GM21825 (cell line): ENCODE results near the gene CALML6.
A peak's percentile ranks its signal among the peaks of the same experiment; 100 is the strongest.

Experiments used
- ATAC-seq: cut with Tn5 transposase; IDR thresholded peaks from one replicate; pipeline ENCODE4 v1.9.1; 2021; ENCODE audit warnings: mild to moderate bottlenecking, moderate library complexity; ENCODE audit not compliant: unreplicated experiment

Gene CALML6

DNA sequence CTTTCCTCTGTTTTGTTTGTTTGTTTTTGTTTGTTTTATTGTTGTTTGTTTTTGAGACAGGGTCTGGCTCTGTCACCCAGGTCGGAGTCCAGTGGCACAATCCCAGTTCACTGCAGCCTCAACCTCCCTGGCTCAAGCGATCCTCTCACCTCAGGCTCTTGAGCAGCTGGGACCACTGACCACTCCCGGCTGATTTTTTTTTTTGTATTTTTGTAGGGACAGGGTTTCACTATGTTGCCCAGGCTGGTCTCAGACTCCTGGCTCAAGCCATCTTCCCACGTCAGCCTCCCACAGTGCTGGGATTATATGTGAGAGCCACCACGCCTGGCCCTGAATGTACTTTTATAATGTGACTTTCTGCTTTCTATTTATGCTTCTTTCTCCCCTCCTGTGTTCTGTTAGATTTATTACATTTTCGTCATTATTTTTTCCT lies 5.0 kb upstream of the CALML6 start:
- no peak for ATAC-seq

DNA sequence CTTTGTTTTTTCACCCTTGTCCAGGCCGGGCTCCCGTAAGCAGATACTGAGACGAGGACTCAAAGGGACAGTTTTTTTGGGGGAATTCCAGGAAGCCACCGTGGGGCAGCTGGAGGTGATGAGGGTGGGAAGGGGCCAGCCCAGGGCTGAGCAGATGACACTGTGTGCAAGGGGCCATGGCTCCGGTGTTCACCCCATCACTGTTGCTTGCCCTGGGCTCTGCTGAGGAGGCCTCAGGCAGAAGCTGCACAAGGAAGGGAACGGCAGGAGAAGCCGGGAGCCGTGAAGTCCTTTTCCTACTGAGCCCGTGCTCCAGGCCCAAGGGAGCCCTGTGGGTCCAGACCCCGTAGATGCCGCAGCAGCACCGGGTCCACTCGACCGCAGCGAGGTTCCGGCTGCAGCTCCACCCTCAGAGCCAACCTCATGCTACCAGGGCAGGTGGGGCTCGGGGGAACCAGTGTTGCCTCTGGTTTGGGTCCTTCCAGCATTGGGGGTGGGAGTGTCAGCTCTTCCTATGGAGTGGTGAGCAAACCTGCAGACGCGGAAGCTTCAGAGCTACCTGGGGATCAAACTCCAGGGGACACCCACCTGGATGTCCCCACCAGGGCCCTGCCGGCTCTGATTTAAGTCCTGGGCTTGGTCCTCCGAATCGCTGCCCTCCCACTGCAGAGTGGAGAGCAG lies 4.3 kb upstream of the CALML6 start:
- no peak for ATAC-seq

DNA sequence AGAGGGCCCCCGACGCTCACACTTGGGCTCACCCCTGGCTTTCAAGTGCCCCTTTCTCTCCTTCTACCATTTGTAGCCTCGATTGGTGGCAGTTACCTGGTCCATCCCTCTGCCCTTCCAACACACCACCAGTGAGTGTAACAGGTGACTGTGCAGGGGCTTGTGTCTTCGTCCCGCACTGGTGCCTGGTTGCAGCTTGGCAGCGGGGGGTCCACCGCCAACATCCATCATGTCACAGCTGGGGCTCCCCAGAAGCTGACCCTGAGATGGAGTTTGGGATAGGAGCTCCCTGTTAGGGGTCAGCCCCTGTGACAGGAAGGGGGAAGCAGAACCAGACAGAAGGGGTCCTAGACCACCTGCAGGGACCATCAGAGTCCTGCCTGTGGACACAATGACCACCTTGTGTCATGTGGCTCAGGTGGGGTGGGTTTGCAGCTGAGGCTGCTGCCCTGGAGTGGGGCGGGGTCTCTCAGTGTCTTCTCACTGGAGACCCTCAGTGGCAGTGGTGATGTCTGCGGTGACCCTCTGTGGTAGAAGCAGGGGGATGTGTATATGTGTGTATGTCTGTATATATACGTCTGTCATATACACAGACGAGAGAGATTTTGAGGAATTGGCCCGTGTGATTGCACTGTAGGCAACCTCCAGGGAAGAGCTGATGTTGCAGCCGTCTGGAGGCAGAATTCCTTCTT lies 3.6 kb upstream of the CALML6 start:
- ATAC-seq: no peak

DNA sequence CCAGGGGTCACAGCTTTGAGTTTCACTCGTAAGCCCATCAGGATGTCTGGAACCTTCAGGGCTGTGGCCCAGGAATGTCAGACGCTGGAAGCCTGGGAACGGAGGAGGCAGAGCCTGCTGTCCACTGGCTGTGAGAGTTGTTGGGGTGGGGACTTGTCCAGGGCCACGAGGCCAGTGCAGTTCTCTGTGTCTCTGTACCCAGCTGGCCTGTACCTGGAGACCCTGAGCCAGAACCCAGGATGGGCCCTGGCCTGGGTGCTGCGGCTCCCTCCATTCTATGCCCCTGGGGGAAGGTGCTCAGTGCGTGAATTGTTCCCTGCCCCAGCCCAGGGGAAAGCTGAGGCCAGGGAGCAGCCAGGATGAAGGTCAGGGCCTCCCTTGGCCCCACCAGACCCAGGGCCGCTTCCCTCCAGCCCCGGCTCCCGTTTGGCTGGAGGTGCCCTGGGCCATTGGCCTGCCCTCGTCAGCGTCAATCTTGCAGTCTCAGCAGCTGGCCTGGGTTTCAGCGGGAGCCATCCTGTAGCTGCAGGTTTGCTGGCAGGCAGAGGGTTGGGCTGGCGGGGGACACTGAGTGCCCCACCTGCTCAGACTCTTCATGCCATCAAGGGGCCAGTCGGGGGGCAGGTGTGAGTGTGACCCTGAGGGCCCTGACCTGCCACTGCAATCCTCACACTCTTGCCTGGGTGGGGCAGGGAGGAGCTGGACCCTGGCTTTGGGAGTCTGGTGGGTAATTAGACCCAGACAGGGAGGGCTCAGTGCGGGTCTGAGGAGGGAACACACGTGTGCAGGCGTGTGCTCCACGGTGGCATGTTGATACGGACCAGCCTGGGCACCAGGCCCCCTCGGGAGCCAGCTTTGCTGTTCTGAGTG lies 724 bp upstream of the CALML6 start:
- ATAC-seq: no peak

DNA sequence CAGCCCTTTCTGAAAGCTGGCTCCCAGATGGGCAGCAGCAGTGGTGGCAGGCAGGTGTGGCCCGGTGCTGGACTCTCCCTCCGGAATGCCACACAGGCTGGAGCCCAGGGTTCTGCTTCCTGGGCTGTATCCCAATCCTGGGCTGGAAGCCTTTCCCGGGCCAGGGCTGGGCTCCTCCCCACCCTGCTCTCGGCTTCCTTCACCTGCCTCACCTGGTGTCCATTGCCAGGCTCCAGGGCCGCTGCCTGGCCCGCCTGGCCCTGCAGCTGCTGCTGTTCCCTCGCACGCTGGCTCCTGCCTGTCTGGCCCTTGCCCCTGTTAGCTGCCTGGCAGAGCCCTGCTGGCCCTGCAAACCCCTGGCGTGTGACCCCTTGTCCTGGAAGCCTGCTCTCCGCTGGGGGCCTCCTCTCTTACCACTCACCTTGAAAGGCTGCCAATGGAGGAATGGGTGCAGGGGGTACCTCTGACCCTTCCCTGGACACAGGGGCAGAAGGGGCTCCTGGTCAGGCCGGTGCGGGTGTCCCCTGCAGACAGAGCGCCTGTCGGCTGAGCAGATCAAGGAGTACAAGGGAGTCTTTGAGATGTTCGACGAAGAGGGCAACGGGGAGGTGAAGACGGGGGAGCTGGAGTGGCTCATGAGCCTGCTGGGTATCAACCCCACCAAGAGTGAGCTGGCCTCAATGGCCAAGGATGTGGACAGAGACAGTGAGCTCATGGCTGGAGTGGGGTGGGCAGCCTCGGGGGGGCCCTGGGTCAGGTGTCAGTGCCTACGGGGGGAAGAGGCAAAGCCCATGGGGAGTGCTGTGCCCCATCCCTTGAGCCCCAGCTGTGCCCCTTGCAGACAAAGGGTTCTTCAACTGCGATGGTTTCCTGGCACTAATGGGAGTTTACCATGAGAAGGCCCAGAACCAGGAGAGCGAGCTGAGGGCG lies 1.1 kb downstream of the CALML6 start:
- ATAC-seq: no peak

DNA sequence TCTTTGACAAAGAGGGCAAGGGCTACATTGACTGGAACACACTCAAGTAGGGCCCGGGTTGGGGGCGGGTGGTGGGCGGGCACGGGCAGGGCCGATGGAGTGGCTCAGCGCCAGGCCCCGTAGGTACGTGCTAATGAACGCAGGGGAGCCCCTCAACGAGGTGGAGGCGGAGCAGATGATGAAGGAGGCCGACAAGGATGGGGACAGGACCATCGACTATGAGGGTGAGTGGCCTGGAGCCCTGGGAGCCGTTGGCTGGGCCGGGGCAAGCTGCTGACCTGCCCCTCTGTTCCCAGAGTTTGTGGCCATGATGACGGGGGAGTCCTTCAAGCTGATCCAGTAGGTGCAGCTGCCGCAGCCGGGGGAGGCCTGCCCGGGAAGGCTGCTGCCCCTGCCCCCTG lies 1.8 kb downstream of the CALML6 start:
- ATAC-seq: no peak

DNA sequence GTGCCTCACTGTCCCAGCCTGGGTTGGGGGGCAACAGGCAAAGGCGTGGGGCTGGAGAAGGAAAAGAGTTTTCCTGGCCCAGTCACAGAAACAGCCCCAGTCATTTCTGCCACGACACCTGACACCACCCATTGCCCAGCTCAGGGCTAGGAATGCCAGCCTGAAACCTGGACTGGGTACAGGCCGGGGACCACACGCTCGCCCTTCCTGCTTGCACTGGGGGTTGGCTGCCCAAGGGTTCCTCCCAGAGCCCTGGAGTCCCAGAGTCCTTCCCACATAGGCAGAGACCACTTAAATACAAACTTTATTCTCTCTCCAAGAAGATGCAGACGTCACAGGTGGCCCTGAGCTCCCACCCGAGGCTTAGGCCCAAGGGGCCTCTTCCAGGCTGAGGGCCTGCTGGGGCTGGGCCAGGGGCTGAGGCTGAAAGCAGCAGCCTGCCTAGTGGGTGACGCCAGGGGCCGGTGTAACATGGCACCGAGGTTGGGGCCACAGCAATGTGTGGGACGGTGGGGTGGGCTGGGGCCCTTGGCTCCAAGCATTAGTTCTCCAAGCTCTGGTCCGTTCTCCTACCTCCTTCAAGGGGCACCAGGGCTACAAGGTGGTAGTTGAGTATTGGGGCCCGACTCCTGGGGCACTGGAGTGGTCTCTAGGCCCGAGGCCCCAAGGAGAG lies 2.4 kb downstream of the CALML6 start:
- ATAC-seq: no peak

DNA sequence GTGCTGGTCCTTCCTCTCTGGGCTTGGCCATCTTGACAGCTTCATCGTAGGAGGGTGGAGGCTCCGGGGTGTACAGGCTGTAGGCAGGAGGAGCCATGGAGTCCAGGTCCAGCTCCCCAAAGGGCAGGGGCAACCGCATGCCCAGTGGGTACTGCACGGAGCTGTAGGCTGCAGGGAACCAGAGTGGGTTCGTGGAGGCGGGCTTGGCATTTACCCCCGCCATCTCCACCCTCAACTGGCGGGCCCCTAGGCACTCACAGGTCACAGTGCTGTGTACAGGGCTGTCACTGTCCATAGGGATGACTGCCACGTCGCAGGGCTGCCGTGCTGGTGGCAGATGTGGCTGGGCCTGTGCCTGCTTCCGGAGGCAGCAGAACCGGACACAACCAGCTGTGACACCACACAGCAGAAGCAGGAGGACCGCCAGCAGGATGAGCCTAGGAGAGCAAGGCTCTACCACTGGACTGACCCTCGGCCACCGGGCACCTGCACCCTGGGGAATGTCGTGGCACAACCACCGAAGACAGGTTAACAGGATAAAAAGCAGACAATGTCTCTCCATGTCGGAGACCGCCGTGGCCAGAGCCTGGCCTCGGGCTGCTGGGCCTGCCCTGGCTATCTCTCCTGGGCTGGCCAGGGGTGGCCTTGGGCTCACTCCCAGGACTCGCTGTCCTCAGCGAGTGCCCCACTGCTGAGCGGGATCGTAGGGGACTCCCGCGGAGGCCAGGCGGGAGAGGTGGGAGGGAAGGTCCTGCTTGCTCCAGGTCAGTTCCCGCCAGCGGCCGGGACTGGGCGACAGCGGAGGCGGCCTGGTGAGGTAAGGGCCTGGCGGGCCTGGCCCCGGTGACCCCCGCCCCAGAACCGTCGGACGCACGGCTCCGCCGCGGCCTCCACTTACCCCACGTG lies 3.2 kb downstream of the CALML6 start:
- no peak for ATAC-seq

DNA sequence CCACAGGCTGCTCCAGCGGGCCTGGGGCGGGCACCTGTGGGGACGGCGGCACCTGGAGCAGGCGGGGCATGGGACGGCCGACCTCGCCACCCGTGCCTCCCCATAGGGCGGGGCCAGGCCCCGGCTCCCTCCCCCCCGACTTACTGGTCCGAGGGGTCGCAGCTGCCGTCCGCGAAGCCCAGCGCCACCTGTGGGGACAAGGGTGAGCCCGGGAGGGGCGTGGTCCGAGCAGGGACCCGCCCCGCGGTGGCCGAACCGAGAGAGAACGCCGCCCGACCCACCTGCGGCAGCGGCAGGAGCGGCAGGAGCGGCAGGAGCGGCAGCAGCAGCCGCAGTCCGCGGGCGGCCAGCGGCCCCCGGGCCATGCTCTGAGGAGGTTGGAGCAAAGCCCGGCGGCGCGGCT lies 3.8 kb downstream of the CALML6 start, which contains the start of gene TMEM52:
TMEM52 (minus strand) TSS at position 379 of the 403 bp plus-strand sequence; CDS start at position 365, 14 bp downstream.
- ATAC-seq: no peak

DNA sequence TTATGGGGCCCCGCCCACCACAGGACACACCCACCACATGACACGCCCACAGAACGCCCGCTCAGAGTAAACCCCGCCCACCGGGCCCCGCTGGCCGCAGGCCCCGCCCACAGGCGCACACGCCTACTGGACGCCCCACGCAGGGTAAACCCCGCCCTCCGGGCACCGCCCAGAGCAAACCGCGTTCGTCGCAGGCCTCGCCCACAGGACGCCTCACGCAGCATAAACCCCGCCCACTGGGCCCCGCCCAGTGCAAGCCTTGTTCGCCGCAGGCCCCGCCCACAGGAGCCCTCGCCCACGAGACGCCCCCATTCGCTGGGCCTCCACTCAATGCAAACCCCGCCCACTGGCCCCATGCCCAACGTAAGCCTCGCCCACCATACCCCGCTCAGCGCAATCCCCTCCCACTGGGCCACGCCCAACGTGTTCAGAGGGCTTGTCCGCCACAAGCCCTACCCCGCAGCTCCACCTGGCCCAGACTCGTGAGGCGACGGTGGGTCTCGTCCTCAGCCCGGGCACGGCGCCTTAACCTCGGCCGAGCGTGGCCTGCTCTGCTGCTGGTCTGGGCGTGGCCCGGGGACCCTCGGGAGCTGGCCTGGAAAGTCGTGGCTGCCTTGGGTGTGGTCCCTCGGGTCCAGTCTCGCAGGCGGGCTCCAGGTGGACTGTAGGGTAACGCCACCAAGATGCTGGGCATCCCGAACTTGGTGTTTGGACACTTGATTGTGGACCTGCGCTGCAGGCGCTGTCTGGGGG lies 4.4 kb downstream of the CALML6 start:
- peak; percentile 78 for ATAC-seq

DNA sequence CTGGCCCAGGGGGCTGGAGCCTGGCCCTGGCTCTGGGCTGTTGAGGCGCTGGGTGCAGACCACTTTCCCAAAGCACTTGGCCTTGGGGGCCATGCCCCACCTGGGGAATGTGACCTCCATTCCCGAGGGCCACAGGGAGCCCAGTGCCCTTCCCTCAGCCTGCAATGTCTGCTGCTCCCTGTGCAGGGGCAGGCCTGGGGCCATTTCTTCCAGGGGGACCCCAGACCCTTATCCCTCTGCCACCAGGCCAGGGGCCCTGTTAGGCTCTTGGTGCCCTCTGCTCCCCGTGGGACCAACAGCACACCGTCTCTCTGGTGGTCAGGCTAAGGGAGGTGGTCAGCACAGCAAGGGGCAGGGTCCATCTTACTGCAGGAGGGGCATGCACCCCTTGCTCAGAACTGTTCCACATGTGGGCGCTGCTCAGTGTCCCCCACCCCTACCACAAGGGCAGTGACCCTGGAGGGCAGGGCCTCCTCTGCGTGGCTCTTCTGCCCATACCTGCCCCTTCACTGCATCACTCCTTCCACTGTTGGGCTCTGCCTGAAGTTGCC lies 5.1 kb downstream of the CALML6 start:
- ATAC-seq: no peak

DNA sequence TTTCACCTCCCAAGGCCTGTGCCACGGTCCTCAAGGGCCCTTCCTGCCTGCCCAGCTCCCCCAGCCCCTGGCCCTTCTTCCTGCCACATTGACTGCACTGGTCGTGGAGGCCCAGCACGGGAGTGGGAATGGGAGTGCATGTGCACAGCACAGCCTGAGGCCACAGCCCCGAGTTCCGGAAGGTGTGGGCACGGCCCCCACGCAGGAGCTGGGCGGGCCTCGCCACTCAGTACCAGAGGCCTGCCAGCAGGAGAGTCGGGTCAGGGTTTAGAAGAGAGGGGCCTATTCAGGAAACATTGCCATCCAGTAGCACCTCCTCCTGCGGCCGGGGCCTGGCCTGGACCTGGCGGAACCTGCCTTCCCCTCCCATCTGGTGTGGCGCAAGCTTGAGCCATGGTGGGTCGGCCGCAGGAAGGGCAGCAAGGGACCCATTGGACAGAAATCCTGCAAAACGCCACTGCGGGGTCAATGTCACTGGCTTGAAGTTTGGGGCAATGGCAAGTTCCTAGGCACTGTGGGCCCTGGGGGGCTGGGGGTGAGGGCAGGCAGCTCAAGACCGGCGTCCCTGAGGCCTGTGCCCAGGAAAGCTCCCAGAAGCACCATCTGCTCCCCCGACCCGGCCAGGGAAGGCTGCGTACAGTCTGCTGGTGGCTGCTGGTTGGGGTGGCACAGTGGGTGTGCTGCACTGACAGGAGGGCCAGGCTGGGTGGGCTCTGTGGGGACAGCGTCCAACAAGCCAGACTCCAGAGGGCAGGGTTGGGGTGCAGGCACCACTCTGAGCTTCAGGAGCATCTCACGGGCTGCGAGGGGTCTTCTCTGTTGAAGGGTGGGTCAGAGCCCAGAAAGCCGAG lies 5.8 kb downstream of the CALML6 start:
- no peak for ATAC-seq

DNA sequence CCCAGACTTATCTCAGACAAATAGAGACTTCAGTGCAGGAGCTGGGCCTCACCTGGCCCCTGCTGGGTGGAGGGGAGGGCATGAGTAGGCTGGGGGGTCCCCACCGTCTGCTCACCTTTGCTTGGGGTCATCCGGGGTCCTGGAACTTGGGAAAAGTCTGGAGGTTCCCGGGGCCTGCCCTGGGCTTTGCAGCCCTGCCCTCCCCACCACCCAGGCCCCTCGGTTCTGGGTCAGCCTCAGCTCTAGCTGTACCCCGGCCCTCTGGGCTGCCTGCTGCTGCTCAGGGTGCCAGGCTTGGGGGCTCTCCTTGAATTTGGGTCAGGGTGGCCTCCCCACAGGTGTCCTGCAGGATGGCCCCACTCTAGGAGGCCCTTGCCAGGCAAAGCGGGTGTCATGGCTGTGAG lies 6.4 kb downstream of the CALML6 start:
- ATAC-seq: no peak

DNA sequence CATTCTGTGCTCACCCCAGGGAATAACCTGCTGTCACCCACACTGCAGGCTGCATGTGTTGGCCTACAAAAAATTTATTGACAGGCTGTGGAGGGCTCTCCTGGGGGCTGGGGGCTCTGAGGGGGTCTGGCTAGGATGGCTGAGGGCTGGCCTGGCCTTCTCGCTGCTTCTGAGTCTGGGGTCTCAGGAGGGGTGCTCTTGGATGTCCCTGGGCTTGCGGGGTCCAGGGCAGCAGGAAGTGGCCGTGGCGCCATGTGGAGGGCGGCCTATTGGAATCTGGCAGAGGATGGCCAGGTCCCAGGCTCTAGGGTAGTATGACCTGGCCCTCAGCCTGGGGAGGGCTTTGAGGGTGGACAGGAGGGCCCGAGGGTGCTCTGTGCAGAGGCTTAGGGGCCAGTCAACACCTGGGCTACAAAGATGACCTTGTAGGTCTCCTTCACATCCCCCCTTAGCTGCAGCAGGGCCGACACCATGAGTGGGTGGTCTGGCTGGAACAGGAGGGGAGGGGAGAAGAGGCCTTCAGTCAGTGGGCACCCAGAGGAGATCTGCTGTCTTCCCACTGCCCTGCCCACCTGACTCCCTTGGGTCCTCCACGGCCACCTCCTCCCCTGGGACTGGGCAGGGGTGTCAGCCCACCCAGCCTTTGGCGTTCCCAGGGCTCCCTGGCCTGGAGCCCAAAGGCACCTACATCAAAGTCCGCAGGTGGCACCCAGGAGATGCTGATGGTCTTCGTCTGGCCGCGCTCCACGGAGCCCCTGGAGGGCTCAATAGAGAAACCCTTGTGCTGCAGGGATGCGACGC lies 7.0 kb downstream of the CALML6 start:
- ATAC-seq: no peak

DNA sequence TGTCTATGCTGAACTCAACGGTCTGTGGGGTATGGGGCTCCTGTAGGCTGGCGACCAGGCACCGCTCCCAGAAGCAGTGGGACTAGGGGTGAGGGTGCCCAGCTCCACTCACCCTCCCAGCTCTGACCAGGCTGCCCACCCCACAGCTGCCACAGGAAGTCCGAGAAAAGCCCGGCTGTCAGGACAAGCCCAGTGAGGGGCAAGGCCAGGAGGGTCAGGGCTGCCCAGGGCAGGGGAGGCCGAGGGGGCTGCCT lies 7.6 kb downstream of the CALML6 start:
- no peak for ATAC-seq
